Mucosa of gallbladder (tissue), 1 donor: ENCODE measurements around the gene MED15. TPM values are rescaled to one million over a fixed set of nuclear protein-coding genes. Genes with fewer than 3 reads are reported as not detected.
"Not testable (repeated sequence)": the region's sequence is repeated elsewhere in the genome, so short reads cannot be mapped to it uniquely, and the experiment has no call there.

Experiments used
- DNase-seq: peaks from one replicate; pipeline ENCODE4 v3.0.0-alpha.2; 2020; ENCODE audit warnings: low spot score
- total RNA-seq: library from RNA; stranded (reverse); gene quantifications from one replicate; pipeline ENCODE4 v1.2.1, GENCODE V29; 2021
- donor health status: DM: no; HTN: no; CAD: no.

The MED15 gene
- total RNA-seq, 1 donor from 2014 or later: 107 TPM

DNA sequence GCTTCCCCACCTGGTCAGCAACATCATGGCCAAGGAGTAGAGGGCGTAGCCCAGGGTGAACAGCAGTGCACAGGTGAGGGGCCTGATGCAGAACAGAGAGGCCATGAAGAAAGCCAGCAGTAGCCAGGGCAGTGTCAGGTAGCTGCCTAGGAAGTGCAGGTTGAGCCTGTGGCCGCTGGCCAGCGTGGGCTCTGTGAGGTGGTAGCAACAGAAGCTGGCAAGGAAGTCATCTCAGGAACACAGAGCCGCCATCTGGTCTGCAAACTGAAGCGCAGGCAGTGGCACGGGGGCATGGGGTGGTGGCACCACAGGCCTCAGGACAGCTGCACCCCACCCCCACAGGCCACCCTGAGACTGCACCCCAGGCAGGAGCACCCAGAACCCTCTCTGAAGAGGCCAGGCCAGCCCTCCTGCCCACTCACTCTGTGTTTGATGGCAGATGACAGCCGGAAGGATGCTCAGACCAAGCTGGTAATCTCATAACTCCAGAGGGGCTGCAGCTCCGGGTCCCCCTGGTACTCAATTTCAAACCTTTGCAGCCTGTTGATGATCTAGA, 95.3 kb downstream of the MED15 start:
- DNase-seq: no peak

DNA sequence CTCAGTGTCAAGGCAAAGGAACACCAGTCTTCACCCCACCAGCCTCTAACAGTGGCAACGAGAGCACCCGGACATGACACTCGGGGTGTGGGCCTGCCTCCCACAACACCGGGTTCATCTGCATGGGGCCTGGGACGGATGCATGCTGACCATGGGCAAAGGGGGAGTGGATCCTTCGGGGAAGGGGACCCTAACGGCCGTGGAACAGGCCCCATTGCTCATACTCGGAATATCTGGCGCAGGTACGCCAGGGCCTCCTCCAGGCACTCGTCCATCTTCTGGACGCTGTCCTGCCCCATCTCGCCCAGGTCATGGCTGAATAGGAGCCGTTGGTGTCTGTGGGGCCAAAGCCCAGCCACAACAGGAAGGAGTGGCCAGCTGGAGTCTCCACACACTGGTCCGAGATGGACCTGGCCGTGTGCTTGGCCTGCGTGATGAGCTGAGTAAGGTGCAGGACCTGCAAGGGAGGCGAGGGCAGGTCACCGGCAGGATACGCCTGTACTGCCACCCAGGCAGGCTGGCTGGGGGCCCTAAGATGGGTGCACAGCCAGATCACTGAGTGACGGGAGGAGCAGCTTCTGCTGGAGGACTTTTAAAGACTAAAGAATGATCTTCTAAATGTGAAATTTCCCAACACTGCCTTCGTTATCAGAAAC, 96.8 kb downstream of the MED15 start:
- DNase-seq: no peak

- DNase-seq: no peak
Measured at GRCh38 chr22:20604776-20605221, 97.4 kb downstream of the MED15 start.

GRCh38 chr22:20605328-20605727, 97.9 kb downstream of the MED15 start:
- no peak for DNase-seq

GRCh38 chr22:20606041-20606783, 98.8 kb downstream of the MED15 start:
- DNase-seq: peak; percentile 76

DNA sequence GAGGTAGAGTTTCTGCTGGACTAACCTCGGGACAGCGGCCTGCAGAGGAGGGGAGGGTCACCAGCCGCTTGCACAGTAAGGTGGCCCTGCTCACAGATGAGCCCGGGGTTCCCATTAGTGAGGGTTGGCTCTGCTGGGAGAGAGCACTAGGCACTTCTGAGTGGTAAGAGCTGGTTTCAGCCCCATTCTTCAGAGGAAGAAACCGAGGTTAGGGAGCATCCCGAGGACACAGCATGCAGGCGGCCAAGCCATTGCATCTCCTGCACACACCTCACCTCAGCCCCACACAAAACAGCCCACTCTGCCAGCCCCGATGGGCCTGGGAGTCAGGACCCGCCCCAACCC, 99.3 kb downstream of the MED15 start:
- no peak for DNase-seq

DNA sequence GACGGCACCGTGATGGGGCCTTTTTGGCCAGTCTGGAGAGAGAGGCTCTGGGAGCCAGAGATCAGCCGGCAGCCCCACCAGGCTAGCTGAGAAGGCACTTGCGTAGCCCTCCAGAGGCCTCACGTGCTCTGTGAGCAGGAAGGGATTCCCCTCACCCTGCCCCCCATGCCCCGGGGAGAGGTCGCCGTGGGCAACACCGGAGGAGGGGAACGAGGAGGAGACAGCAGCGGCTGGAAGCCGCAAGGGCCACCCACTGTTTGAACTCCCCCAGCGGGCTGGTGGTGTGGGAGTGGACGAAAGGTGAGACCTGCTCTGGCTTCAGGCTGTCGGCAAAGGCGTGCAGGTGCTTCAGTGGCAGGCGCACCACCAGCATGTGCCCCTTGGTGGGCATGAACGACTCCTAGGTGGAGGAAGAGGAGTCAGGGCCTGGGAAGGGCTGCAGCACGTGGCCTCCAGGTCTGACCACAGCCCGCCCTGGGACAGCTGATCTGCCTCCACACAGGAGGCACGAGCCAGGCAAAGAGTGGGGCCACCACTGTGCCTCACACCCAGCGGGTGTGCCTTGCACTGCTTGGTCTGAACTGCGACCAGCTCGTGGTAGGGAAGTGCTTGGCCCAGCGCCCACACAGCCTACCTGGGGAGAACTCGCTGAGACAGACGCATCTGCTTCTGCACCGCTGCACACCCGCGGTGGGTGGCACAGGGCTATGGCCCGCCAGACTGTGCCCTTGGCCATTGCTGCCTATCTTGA, 99.9 kb downstream of the MED15 start:
- no peak for DNase-seq

DNA sequence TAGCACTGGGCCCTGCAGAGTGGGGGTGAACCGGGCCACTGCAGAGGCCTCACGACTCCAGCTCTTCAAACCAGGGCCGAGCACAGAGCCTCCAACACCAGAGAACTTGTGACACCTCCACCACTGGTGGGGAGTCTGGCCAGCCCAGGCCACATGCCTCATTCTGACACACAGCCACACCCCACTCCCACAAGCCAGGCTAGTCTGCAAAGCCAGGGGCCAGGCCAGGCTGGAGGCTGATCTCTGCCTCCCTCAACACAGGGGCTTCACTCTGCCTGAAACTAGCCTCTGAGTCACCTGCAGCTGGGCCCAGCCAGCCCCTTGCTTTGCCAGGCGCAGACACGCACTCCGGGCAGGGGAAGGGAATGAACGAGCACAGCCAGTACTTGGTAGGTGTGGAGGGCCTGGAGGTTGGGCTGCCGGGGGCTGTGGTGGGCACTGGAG, 102.9 kb downstream of the MED15 start:
- no peak for DNase-seq

- no peak for DNase-seq
Measured at GRCh38 chr22:20610757-20611156, 103.3 kb downstream of the MED15 start.

DNA sequence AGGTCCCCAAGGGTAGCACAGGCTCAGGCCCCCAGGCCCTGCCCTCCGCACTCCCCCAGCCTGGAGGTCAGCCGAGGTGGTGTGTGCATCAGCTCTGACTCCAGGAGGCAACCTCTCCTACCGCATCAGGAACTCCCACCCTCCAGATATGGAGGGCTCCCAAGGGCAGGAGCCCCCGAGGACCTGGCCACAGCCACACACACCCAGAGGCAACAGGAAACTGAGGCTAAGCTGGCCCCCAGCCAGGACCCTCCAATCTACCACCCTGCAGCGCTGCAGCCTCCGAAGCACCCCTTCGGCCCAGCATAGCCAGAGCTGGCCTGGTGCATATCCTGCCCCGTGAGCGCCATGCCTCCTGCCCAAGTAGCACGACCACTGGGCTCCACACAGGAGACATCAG, 104.0 kb downstream of the MED15 start:
- DNase-seq: no peak

DNA sequence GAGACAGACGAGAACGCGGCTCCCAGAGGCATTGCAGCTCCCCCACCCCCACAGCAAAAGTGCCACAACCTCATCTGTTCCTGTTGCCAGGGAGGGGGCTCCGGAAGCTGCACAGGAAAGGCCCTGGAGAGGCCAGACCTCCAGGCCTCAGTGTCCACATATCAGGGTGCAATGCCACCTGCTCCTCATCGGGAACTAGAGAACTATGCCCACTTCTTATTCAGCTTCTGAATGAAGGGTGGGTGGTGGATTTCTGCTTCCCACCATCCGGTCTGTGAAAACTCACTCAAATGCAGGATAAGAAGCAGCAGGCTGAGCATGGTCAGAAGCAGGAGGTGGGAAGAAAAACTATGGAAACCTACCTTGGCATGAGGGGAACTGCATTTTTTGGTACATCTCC, 105.9 kb downstream of the MED15 start:
- DNase-seq: no peak

GRCh38 chr22:20615021-20615420, 107.6 kb downstream of the MED15 start:
- DNase-seq: no peak

GRCh38 chr22:20615533-20616450, 108.4 kb downstream of the MED15 start:
- no peak for DNase-seq

DNA sequence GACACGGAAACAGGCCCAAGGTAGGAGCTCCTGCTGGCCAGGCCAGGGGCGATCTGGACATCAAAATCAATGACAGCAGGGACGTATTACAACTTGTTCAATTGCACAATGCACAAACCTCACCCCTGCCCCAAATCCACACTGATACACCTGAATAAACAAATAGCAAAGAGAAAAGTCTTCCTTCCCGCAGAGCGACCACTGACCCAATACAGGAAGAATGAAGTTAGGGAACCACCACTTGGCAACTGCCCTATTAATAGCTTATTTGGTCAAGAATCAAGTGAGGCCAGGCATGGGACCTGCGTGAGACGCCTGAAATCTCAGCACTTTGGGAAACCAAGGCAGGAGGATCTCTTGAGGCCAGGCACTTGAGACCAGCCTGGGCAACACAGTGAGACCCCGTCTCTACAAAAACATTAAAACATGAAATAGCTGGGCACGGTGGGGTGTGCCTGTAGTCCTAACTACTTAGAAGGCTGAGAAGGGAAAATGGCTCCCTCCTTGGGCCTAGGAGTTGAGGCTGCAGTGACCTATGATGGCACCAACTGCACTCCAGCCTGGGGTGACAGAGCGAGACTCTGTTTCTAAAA, 109.1 kb downstream of the MED15 start:
- no peak for DNase-seq

GRCh38 chr22:20618488-20618887, 111.1 kb downstream of the MED15 start:
- DNase-seq: no peak

GRCh38 chr22:20619045-20619892, 111.9 kb downstream of the MED15 start:
- DNase-seq: no peak

- DNase-seq: not testable (repeated sequence)
Measured at GRCh38 chr22:20619893-20620194, 112.4 kb downstream of the MED15 start.

- DNase-seq: no peak
Measured at GRCh38 chr22:20621162-20621561, 113.8 kb downstream of the MED15 start.

- DNase-seq: no peak
Measured at GRCh38 chr22:20622650-20623339, 115.4 kb downstream of the MED15 start.
